Esophagus muscularis mucosa (tissue), 4 donors: ENCODE measurements around the gene MAP7. TPM values are rescaled to one million over a fixed set of nuclear protein-coding genes. Genes with fewer than 3 reads are reported as not detected.
"Not testable (repeated sequence)": the region's sequence is repeated elsewhere in the genome, so short reads cannot be mapped to it uniquely, and the experiment has no call there.

Experiments used
- DNase-seq: peaks from one replicate; pipeline ENCODE4 v3.0.0-alpha.2; 2017; ENCODE audit errors: extremely low spot score
- H3K27ac ChIP-seq, 4 donors: fragments of 200-600 bp; sonication (generic); replicated peaks in 1 of 4; 1 replicate in 3 of 4; 2 replicates in 1 of 4; pipeline ENCODE4 v1.5.1; 2016 to 2019; ENCODE audit warnings: mild to moderate bottlenecking in 1 of 4
- H3K27me3 ChIP-seq, 4 donors: fragments of 200-600 bp; sonication (generic); one replicate each; pipeline versions ENCODE4 v1.5.1 to v1.6.0; 2016 to 2019
- H3K36me3 ChIP-seq, 4 donors: fragments of 200-600 bp; sonication (generic); one replicate each; pipeline ENCODE4 v1.5.1; 2016 to 2019
- H3K4me1 ChIP-seq, 4 donors: fragments of 200-600 bp; sonication (generic); one replicate each; pipeline ENCODE4 v1.5.1; 2016 to 2019
- H3K4me3 ChIP-seq, 4 donors: fragments of 200-600 bp; sonication (generic); 1 replicate in 2 of 4; 2 replicates in 2 of 4; pipeline ENCODE4 v1.5.1; 2016 to 2019; ENCODE audit warnings: mild to moderate bottlenecking in 4 of 4, moderate library complexity in 1 of 4
- H3K9me3 ChIP-seq, 4 donors: fragments of 200-600 bp; sonication (generic); 1 replicate in 3 of 4; 2 replicates in 1 of 4; pipeline ENCODE4 v1.5.1; 2016 to 2019
- EP300 ChIP-seq: sonication (generic); formaldehyde crosslinking; IDR thresholded peaks from one replicate; pipeline ENCODE4 v1.6.1; 2017; ENCODE audit warnings: antibody characterized with exemption
- POLR2A ChIP-seq: fragments of 450-650 bp; IDR thresholded peaks from one replicate; pipeline ENCODE4 v1.6.1; 2017; ENCODE audit warnings: antibody characterized with exemption, moderate library complexity, mild to moderate bottlenecking, low read depth
- POLR2AphosphoS5 ChIP-seq, 2 donors: sonication (generic); formaldehyde crosslinking; IDR thresholded peaks; one replicate each; pipeline ENCODE4 v1.6.1; 2017; ENCODE audit warnings: antibody characterized with exemption in 2 of 2
- WGBS: methylation state at CpG from one replicate; pipeline ENCODE4 v1.1.5; 2018; 5-methylcytosine and 5-hydroxymethylcytosine counted together
- intact Hi-C: fragments of 100-400 bp; cut with DNase I; formaldehyde crosslinking; loops from one replicate; pipeline ENCODE4 v1.15.1; 2023
- total RNA-seq, 4 donors: library from RNA; depleted of rRNA; stranded (reverse); fragments of >200 nt; gene quantifications; one replicate each; pipeline versions ENCODE4 v1.1.0 to v1.2.1, GENCODE V29; 2016
- TF ChIP-seq, protein P1 (sequence below), 3 experiments: fragments of 200-600 bp in 2 of 3; fragments of 450-650 bp in 1 of 3; sonication (generic) in 2 of 3; IDR thresholded peaks; one replicate each; pipeline ENCODE4 v1.5.1; 2017 to 2019; ENCODE audit warnings: antibody characterized with exemption in 3 of 3, mild to moderate bottlenecking in 2 of 3, moderate library complexity in 1 of 3

Gene MAP7
- total RNA-seq, 4 donors from 2014 or later = 1.7 to 2.9 (median 2.0) TPM

DNA sequence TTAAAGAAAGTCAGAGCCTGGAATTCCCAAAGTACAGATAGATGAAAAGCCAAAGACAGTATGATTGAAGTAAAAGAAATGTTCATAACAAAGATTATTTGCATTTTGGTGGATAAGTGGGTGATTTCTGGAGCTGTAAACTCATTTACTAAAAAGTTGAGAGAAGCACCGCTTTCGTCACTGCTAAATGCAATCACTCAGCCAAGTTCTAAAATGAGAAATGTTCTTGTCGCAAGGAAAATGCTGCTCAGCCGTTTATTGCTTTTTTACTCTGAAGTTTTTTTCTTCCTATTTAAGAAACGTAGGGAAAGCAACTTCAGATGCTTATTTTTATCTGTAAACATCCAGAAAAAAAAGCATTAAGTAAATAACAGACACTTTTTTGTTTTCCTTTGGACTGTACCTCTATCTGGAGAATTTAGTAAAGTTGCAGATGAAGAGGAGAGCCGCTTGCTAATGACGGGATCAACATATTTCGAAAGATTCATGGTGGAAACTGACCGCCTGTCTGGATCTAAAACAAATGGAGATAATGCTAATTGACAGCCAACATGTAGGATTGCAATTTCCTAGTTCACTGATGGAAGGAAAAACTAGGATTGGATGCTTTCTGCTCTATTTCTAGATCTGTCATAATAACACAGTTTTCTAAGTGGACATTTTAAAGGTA is 166.8 kb downstream of the MAP7 start:
- TF ChIP-seq POLR2AphosphoS5 (IDR thresholded peaks at IDR 0.05) (no peak), EP300 (no peak), POLR2A (no peak)
- TF ChIP-seq, protein P1, sequence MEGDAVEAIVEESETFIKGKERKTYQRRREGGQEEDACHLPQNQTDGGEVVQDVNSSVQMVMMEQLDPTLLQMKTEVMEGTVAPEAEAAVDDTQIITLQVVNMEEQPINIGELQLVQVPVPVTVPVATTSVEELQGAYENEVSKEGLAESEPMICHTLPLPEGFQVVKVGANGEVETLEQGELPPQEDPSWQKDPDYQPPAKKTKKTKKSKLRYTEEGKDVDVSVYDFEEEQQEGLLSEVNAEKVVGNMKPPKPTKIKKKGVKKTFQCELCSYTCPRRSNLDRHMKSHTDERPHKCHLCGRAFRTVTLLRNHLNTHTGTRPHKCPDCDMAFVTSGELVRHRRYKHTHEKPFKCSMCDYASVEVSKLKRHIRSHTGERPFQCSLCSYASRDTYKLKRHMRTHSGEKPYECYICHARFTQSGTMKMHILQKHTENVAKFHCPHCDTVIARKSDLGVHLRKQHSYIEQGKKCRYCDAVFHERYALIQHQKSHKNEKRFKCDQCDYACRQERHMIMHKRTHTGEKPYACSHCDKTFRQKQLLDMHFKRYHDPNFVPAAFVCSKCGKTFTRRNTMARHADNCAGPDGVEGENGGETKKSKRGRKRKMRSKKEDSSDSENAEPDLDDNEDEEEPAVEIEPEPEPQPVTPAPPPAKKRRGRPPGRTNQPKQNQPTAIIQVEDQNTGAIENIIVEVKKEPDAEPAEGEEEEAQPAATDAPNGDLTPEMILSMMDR (IDR thresholded peaks at IDR 0.05) = no peak
- intact Hi-C loops = no loop called here
- no peak for DNase-seq
- no peaks in the 10 kb centered on the region for H3K27me3 ChIP-seq
- no peak overlapping the region for H3K27ac ChIP-seq
- no peaks in the 10 kb centered on the region for H3K9me3 ChIP-seq
- no peaks in the 10 kb centered on the region for H3K4me1 ChIP-seq
- no peak overlapping the region for H3K4me3 ChIP-seq
- H3K36me3 ChIP-seq = no peaks in the 10 kb centered on the region
- 75% methylated on average over 9 of the region's 9 CpGs for WGBS

DNA sequence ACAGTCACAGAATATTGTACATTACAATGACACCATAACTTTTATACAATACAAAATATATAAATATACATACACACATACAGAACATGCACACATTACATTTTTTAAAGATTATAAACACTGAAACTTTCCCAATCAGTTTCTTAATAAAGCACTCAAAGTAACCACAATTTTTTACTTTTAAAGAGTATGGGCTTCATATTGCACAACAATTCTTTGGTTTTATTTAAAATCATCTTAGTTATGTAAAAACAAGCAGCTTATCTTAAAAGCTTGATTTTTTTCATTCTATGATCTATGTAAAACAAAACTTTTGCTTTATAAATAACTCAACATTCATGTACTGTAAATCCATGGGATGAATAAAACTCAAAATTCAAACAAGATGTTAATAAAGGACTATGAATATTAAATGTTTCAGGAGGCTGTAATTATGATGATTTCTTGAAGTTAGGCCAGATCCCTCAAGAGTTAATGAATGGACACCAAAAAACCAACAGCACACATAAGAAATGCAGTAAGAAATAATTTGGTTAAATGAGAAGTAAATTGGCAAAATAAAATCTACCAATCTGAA is 167.5 kb downstream of the MAP7 start:
- no peak overlapping the region for H3K27ac ChIP-seq
- H3K27me3 ChIP-seq = no peaks in the 10 kb centered on the region
- no peaks in the 10 kb centered on the region for H3K9me3 ChIP-seq
- TF ChIP-seq, protein P1 (IDR thresholded peaks at IDR 0.05) = no peak
- TF ChIP-seq POLR2AphosphoS5 (IDR thresholded peaks at IDR 0.05) = no peak
- no peak for TF ChIP-seq POLR2A
- no peak for TF ChIP-seq EP300
- no peaks in the 10 kb centered on the region for H3K4me1 ChIP-seq
- intact Hi-C loops = no loop called here
- no peaks in the 10 kb centered on the region for H3K36me3 ChIP-seq
- no peak for DNase-seq
- no peak overlapping the region for H3K4me3 ChIP-seq

DNA sequence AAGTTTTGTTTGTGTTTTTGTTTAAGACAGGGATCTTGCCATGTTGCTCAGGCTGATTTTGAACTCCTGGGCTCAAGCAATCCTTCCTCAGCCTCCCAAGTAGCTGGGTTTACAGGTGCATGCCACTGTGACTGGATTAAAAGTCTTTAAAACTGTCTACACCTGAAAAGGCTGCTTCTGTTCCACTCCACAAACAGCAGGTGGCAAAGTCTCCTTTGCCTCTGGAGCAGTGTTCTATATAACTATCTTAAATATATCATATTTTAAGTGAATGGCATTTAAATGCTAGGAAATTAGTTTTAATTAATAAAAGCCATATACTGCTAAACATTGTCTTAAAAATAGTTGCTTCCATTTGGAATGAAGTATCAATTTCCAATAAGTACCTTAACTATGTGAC is 171.3 kb downstream of the MAP7 start:
- no peak for DNase-seq
- no peaks in the 10 kb centered on the region for H3K9me3 ChIP-seq
- H3K27me3 ChIP-seq = no peaks in the 10 kb centered on the region
- no peak overlapping the region for H3K27ac ChIP-seq
- intact Hi-C loops = no loop called here
- no peaks in the 10 kb centered on the region for H3K36me3 ChIP-seq
- no peak for TF ChIP-seq EP300
- TF ChIP-seq, protein P1 (IDR thresholded peaks at IDR 0.05) = no peak
- H3K4me1 ChIP-seq = no peaks in the 10 kb centered on the region
- H3K4me3 ChIP-seq = no peak overlapping the region

DNA sequence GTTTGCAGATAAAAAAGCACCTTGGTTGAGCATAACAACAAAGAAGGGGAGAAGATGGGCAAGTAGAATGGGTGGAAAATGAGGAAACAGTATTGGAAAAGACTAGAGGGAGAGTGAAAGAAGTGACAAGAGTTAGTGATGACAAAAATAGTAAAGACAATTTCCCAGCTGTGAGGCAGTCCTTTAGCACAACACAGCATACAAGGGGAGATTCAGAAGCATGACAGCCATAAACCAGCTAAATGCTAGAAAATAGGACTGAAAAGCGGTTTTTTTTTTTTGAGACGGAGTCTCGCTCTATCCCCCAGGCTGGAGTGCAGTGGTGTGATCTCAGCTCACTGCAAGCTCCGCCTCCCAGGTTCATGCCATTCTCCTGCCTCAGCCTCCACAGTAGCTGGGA is 174.4 kb downstream of the MAP7 start:
- WGBS = 90% methylated on average over 4 of the region's 4 CpGs
- H3K27ac ChIP-seq, H3K4me3 ChIP-seq, DNase-seq, H3K4me1 ChIP-seq, H3K36me3 ChIP-seq, intact Hi-C loops, H3K9me3 ChIP-seq, H3K27me3 ChIP-seq: not testable (repeated sequence)

DNA sequence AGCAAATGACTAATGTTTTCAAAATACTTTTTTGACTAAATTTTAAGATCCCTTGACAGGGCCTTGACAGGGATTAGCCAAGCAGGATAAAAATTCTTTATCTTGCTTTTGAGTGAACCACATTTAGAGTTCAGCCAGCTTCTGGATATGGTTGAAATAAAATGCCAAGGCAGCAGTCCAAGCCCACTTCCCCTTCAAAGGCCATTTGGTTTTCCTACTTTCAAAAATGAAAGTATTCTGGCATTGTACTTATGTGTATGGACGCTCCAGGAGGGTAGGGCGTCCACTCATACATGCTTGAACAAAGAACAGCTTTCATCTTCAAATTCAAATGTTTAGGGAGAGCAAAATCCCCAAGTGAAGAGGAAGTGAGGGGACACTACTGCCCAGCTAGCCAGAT is 178.3 kb downstream of the MAP7 start:
- 59% methylated on average over 2 of the region's 2 CpGs for WGBS
- Histone ChIP-seq H3K9me3 (no peaks in the 10 kb centered on the region), H3K4me3 (no peak overlapping the region), H3K27me3 (no peaks in the 10 kb centered on the region), H3K4me1 (no peaks in the 10 kb centered on the region), H3K36me3 (no peaks in the 10 kb centered on the region), H3K27ac (no peak overlapping the region)
- intact Hi-C loops = no loop called here
- TF ChIP-seq, protein P1 (IDR thresholded peaks at IDR 0.05) = no peak
- no peak for TF ChIP-seq POLR2A
- TF ChIP-seq POLR2AphosphoS5 (IDR thresholded peaks at IDR 0.05) = no peak
- DNase-seq = no peak
